Body of pancreas (tissue), 4 donors: ENCODE data around the gene UGT1A6.

Source experiments
- CTCF ChIP-seq, 7 experiments: fragments of 450-650 bp in 4 of 7; fragments of 200-600 bp in 3 of 7; sonication (generic) in 3 of 7; IDR thresholded peaks; one replicate each; pipeline ENCODE4 v1.5.1; 2016 to 2019; ENCODE audit warnings: antibody characterized with exemption in 7 of 7
- POLR2A ChIP-seq, 3 donors: fragments of 450-650 bp; IDR thresholded peaks; one replicate each; pipeline ENCODE4 v1.6.1; 2016; ENCODE audit warnings: antibody characterized with exemption in 3 of 3, mild to moderate bottlenecking in 2 of 3

DNA sequence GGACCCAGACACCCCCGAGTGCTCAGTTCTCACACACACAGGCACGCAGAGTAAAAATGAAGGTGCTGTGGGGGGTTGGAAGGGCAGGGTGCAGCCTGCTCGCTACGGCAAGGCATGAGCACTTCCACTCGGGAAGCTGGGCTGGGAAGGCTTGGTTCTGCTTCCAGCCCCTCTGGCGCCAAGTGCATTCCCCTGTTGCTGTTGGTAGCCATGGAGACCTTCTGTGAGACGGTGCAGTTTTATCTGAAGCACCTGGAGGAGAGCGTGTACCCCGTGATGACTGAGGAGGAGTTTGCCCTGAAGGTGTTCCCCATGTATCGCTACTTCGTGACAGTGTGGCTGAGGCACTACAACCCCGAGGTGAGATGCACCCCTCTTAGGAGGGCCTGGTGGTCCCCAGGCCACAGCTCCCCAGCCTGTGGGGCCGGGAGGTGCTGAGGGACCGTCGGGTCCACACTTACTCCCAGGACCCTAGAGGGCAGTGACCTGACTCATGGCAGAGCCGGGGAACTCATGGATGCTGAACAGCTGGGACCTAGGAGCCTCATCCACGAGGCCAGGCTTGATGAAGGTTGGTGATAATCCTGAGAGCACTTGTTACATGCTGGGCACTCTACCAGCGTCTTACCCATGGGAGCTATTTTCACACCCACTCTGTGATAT lies 100.9 kb downstream of the UGT1A6 start:
- TF ChIP-seq POLR2A (IDR thresholded peaks at IDR 0.05) = no peak
- no peak for TF ChIP-seq CTCF (IDR thresholded peaks at IDR 0.05)
